Stromal cell of bone marrow (primary cell): ENCODE data around the gene KHDC1L.
"Not testable (repeated sequence)": the region's sequence is repeated elsewhere in the genome, so short reads cannot be mapped to it uniquely, and the experiment has no call there.

Experiments used
- DNase-seq: peaks from one replicate; pipeline ENCODE4 v3.0.0-alpha.2; 2012; ENCODE audit warnings: low read depth

Gene KHDC1L, protein sequence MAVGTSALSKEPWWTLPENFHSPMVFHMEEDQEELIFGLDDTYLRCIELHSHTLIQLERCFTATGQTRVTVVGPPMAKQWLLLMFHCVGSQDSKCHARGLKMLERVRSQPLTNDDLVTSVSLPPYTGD

DNA sequence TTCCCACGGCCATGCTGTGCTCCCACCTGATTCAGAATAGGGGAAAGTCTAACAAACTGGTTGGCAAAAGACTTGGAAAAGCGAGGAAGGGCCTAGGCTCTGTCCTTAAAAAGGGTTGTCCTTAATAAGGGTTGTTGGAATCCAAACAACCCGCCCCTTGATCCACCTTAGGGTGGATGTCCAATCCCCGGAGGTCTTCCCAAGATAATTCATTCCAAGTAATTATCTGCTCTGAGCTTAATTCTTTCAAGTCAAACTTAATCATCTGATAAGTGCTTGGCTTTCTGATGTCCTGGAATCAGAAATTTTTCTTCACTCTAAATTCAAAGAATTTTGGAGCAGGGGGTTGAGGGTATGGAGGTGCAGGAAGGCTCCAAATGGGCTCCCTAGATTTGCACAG, at the start of gene KHDC1L:
Gene KHDC1L (minus strand): TSS at position 101 of the 400 bp plus-strand sequence. CDS start 88 bp downstream, at position 13.
- no peak for DNase-seq

DNA sequence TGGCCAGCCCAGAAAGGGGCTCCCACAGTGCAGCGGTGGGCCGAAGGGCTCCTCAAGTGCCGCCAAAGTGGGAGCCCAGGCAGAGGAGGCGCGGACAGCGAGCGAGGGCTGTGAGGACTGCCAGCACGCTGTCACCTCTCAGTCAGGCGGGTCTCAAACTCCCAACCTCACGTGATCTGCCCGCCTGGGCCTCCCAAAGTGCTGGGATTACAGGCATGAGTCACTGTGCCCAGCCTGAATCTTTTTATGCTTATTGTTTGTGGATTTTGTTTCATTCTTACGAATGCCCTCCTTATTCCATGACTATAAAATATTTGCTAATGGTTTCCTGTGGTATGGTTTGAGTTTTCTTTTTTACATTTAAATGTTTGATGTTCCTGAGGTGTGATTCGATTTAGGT, 44.0 kb upstream of the KHDC1L start:
- not testable (repeated sequence) for DNase-seq

DNA sequence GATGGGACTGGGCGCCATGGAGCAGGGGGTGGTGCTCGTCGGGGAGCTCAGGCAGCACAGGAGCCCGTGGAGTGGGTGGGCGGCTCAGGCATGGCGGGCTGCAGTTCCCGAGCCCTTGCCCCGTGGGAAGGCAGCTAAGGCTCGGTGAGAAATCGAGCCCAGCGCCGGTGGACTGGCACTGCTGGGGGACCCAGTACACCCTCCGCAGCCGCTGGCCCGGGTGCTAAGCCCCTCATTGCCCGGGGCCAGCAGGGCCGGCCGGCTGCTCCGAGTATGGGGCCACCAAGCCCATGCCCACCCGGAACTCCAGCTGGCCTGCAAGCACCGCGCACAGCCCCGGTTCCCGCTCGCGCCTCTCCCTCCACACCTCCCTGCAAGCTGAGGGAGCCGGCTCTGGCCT, 43.6 kb upstream of the KHDC1L start:
- DNase-seq: not testable (repeated sequence)

DNA sequence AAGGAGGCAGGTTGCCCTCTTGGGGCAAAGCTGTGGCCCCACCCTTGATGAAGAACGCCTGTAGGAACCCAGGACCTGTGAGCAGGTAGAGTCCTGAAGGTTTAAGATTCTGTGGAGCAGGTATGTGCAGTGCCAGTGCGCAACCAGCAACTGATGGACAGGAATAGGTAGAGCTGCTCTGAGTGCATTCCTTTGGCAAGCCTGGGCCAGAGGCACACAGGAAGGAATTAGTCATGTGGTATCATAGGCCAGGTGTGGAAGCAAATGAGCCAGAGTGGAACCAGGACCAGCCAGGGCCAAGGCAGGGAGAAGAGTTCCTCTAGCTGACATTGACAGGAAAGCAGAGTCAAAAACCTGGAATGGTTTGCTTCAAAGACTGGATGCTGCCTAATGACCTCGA, 39.1 kb upstream of the KHDC1L start:
- no peak for DNase-seq

DNA sequence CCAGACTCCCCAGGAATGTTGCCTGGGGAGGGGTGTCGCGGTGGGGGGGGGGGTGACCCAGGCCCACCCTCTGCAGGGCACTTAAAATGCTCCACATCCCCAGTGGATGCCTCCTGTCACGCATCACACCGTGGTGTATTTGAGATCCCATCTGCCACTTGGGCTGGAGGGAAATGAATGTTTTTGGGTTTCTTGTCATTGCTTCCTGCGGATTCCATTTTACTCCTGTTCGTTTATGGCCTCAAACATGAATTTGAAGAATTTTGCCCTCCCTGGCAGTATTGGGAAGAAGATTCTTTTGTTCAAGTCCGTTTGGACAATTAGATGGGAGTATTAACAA, 38.2 kb upstream of the KHDC1L start:
- DNase-seq: no peak

DNA sequence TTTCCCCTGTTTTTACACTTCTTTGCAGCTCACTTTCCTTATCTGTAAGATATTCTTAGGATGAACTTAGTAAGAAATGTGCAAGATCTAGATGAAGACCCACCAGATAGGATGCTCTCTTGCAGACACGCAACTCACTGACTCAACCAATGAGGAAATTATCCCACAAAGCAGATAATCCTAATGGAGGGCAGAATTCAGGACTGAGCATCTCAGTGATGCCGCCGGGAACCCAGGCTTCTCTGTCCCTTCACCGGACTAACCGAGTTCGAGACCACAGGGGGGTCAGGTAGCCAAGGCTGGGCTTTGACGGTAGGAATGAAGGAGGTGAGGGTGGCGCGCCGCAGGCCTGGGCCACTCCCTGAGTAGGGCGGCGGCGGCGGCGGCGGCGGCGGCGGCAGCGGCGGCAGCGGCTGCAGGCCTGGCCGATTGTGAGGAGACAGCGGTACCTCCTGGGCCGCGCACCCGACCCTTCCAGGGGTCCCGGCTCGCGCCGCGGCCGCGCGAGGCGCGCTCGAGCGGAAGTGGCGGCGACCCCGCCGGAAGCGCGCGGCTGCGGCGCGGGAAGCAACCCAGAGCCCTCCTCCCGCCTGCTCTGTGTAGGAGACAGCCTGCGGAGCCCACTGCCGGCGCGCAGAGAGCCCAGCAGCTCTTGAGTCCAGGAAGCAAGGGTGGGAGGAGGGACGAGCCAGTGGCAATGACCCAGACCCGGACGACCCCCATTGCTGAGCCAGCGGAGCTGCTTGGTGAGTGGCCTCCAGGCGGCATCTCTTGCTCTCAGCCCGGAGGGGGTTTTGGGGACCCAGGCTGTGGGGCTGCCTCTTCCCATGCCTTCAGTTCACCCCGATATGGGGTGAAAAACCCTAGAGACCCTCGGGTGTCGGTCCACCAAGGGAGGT, 37.6 kb upstream of the KHDC1L start, which contains the start of gene KHDC1:
Gene KHDC1 (minus strand): TSS at position 526 of the 899 bp plus-strand sequence. CDS start 20,679 bp downstream, outside the sequence.
- DNase-seq: peak; percentile 19

DNA sequence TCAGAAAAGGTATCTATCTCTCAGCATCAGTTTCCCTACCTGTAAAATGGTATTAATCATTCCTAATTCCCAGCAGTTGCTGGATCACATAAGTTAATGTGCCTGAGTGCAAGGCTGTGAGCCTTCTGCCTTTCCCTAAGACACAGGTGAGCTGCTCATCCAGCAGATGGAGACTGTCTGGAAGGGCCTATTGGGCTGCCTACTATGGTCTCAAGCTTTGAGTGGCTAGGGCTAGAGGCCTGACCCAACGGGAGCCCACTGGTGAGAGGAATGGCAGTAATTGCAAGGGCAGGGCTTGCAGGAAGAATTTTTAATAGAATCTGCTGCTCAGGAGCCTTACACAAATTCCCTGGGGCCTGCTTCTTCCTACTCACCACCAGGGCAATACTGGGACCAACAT, 33.4 kb upstream of the KHDC1L start:
- no peak for DNase-seq

DNA sequence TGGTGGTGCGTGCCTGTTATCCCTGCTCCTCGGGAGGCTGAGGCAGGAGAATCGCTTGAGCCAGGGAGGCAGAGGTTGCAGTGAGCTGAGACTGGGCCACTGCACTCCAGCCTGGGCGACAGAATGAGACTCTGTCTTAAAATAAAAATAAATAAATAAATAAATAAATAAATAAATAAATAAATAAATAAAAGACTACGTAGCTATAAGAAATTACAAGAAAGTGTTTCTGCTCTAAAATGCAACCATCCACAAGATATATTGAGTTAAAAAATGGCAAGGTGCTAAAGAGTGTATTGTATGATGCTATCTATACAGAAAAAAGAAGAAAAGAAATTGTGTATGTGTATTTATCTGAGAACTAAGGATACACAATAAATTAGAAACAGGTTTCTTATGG, 29.0 kb upstream of the KHDC1L start:
- DNase-seq: not testable (repeated sequence)

DNA sequence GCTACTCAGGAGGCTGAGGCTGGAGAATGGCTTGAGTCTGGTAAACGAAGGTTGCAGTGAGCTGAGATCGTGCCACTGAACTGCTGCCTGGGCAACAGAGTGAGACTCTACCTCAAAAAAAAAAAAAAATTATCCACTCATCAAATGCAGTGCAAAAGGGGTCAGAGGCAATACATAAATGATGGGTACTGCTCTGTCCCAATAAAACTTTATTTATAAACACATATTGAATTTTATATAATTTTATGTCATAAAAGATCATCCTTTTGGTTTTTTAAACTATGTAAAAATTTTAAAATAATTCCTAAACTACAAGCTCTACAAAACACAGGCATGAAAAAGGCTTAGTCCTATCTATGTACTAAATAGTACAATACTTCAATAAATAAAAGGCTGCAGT, 27.4 kb upstream of the KHDC1L start:
- DNase-seq: no peak

DNA sequence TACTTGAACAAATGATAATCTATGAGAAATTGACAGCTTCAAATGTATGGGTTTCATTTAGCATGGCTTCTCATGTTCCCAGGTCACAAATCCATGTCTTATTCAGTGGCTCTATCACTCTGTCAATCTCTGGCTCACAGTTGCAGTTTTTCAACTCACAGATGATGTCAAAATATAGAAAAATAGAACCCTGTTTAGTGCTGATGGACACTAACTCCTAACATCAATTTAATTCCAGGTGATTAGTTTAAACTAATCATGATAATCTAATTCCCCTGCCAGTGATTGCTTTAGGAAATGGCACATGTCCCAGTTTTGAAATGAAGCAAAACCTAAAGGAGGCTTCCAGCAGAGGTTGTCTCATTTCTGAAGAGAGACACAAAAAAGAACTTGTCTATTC, 24.7 kb upstream of the KHDC1L start:
- DNase-seq: no peak

DNA sequence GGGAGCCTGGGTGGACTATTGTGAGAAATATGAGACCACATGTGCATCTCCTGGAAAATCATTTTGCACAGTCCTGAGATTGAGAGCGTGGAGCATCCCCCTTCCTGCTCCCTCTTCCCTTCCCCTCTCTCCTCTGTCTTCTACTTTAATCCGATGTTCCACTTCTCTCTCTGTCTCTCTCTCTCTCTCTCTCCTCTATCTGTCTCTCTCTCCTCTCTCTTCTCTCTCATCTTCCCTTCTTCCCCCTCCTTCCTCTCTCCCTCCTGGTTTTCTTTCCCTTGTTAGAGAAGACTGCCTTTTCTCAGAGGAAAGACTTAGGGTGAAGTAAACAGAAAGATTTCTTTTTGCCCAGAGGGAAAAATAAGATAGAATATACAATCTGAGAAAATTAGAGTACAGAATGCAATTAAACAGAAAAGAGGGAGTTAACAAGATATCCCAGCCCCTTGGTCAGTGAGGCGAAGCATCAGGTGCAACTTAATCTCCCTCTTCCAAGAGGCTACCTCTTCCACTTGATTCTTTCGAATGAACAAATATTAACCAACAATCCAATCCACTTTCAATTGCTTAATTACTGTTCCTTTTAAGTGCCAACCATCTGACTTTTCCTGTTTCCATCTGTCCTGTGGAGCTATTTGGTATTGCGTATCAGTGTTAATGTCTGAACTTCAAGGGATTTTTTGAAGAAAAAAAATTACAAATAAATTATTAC, 23.1 kb upstream of the KHDC1L start:
- DNase-seq: no peak

DNA sequence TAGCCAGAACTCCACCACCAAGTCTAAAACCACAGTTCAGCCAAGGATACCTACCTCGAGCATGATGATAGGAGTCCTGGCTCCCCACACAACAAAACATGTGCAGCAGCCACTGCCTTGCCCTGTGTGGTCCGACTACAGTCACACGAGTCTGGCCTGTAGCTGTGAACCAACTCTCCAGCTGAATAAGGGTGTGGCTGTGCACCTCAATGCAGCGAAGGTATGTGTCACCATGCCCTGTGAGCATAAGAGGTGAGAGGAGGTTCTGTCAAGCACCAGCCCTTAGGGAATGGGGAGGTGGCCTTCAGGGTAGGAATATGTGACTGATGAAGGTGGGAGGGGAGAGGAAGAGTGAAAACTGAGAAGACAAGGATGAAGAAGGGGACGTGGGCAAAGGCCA, 16.7 kb upstream of the KHDC1L start:
- DNase-seq: no peak

DNA sequence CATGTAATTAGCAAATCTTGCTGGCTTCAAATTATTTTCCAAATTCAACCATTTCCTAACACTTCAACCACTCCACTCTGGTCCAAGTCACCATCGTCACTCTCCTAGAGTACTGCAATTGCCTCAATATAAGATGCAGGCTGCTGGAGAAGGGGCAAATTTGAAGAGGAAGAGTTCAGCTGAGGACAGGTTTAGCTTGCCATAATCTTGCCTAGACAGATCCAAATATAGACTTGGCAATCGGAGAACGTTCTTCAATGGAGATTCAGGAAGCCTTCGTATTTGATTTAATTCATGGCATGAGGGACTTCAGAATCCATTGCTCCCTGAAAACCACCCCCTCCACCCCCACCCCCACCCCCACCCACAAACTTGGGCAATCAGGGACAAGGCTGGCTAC, 15.4 kb upstream of the KHDC1L start:
- no peak for DNase-seq

DNA sequence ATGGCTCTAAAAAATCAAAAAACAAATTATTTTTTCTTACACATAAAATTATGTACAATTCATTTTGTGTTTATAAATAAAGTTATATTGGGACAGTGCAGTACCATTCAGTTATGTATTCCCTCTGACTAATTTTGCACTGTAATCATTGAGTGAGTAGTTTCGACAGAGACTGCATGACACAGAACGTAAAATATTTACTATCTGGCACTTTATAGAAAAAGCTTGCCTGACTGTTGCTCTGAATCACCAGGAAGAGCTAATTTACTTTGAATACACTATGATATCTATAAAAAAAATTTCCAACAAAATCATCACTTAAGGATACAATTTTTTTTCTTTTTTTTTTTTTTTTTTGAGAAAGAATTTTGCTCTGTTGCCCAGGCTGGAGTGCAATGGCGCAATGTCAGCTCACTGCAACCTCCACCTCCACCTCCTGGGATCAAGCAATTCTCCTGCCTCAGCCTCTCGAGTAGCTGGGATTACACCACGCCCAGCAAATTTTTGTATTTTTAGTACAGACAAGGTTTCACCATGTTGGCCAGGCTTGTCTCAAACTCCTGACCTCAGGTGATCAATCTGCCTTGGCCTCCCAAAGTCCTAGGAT, 11.0 kb upstream of the KHDC1L start:
- peak; percentile 93 for DNase-seq

DNA sequence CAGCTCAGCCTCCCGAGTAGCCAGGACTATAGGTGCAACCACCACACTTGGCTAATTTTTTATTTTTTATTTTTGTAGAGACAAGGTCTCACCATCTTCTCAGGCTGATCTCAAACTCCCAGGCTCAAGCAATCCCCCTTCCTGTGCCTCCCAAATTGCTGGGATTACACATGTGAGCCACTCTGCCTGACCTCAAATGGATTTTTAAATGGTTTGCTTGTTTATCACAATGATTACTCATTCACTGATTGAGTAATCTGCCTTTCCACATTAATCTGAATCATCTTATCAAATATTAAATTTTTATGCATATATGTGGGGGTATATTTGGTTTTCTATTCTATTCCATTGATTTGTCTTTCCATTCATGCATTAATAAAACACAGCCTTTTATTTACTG, 9.4 kb upstream of the KHDC1L start:
- DNase-seq: peak; percentile 72

DNA sequence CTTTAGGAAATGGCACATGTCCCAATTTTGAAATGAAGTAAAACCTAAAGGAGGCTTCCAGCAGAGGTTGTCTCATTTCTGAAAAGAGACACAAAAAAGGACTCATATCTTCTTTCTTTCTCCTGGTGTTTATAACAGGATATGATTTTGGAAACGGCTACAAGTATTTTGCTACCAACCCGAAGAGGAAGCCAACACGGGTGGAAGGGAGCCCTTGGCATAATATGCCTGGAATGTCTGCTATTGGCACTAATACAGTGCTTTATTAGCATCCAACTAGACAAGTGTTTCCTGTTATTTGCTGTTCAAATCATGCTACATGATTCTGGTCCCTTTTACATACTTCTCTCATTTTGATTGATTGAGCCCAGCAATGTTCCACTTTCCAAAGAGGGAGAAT, 8.7 kb upstream of the KHDC1L start:
- DNase-seq: not testable (repeated sequence)

DNA sequence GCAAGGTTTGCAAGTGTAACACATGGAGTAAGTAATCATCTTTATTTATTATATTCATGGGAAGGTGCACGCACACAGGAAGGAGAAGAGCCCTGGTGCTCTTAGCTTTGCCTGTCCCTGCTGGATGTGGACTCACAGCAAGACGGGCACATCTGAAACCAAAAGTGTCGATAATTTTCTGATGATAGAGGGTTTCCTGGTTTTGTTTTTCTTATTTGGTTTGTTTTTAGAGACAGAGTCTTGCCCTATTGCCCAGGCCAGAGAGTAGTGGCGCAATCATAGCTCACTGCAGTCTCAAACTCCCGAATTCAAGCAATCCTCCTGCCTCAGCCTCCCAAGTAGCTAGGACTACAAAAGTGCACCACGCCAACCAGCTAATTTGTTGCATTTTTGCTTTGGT, 7.8 kb upstream of the KHDC1L start:
- no peak for DNase-seq

DNA sequence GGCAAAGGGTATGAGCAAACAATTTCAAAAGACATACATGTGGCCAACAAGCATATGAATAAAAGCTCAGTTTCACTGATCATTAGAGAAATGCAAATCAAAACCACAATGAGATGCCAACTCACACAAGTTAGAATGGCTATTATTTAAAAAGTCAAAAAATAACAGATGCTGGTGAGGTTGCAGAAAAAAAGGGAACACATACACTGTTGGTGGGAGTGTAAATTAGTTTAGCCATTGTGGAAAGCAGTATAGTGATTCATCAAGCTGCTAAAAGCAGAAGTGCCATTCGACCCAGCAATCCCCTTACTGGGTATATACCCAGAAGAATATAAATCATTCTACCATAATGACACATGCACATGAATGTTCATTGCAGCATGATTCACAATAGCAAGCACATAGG, 6.7 kb upstream of the KHDC1L start:
- DNase-seq: no peak

DNA sequence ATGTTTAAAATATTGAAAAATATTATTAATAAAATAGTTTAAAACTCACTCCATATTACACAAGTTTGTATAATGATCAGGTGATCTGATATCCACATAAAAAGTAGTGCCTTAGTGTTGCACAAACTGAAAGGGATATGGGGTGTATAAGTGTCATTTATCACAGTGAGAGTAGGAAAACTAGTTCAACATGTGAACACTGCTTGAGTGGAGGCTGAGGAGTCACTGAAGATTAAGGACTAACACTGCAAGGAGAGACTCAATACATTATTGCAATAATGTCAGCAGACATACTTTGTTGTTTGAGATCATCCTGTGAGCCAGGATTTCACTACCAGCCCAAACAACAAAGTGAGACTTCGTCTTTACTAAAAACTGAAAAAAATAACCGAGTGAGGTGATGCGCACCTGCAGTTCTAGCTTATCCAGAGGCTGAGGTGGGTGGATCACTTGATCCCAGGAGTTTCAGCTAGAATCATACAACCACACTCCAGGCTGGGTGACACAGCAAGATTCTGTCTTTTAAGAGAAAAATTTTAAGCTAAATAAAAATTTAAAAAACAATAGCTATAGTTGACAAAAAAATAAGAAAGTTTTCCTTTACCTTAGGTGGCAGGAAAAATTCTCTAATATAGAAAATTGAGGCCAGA, 2.4 kb upstream of the KHDC1L start:
- DNase-seq: no peak

DNA sequence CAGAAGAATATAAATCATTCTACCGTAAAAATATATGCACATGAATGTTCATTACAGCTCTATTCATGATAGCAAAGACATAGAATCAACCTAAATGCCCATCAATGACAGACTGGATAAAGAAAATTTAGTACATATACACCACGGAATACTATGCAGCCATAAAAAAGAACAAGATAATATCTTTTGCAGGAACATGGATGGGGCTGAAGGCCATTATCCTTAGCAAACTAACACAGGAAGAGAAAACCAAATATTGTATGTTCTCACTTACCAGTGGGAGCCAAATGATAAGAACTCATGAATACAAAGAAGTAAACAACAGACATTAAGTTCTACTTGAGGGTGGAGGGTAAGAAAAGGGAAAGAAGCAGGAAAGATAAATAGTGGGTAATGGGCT, 8.4 kb downstream of the KHDC1L start:
- DNase-seq: no peak

DNA sequence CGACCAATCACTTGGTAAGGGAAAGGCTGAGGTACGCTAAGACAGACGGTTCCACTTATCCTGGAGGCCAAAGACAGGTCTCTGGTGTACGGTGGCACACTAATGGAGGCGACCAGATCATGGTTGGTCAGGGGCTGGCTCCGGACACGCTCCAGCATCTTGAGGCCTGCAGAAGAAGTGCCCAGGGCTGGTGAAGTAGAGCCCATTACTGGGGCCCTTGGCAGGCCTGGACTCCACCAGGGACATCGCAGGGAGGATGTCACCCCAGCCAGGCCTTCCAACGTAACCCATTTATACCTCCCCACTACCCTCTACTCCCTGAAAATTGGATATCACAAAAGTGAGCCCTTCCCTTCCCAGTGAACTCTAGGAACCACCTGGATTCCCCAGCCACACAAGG, 16.2 kb downstream of the KHDC1L start:
- no peak for DNase-seq

DNA sequence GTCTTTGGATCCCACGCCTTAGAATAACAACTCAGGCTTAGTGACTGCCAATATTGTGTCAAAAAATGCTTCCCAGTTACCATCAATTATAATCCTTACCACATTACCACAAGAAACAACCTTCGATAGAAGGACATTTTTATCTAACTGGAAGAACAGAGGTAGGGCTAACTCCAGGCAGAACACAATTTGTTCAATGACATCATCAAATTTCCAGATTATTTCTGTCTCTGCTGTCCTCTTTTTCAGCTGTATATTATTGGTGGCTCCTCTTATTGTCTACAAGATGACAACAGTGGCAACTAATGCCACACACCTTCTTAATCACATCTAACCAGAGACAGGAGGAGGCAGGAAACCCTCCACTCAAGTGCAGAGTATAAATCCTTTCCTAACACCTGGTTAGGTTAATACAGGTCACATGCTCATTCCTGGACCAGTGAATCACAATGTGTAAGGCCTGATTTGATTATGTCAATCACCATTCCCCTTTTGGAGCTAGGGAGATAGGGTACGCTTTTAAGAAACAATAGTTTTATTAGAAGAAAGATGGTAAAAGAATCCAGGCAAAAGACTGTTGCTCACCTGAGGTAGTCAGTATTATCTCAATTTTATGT, 18.0 kb downstream of the KHDC1L start:
- DNase-seq: no peak
